Cardiac fibroblast (primary cell): ENCODE data around the gene CLSTN2.

Experiments
- DNase-seq, 2 donors: peaks; one replicate each; pipeline versions ENCODE4 v3.0.0 to v3.0.0-alpha.2; 2010; ENCODE audit warnings: low read depth in 2 of 2
- H3K4me3 ChIP-seq, 2 donors: replicated peaks in 1 of 2; 1 replicate in 1 of 2; 2 replicates in 1 of 2; pipeline ENCODE4 v1.5.1; 2011; ENCODE audit warnings: low read depth in 2 of 2, low read length in 2 of 2, mild to moderate bottlenecking in 2 of 2, moderate library complexity in 1 of 2
- TF ChIP-seq, protein P1 (sequence below): IDR thresholded peaks from one replicate; pipeline ENCODE4 v1.5.1; 2011; ENCODE audit warnings: low read depth, mild to moderate bottlenecking, low read length, inconsistent platforms

CLSTN2 gene

DNA sequence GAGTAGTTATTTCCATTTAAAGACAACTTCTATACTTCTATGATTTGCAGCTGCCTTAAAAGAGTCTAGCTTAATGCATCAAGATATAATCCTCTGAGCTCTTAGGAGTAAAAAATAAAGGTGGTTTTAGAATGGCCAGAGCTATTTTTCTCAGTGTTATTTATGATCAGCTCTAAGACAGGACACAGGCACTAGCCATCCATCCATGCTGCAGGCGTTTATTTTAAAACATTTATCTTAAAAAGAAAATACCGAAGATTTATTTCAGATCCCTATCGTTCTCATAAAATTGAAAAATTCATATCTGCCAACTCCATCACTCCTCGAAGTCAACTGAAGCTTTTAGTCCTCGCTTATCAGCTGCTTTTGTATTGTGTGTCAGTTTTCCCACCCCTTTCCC, 243.5 kb downstream of the CLSTN2 start:
- no peak overlapping the region for H3K4me3 ChIP-seq
- DNase-seq = no peak
- TF ChIP-seq, protein P1, sequence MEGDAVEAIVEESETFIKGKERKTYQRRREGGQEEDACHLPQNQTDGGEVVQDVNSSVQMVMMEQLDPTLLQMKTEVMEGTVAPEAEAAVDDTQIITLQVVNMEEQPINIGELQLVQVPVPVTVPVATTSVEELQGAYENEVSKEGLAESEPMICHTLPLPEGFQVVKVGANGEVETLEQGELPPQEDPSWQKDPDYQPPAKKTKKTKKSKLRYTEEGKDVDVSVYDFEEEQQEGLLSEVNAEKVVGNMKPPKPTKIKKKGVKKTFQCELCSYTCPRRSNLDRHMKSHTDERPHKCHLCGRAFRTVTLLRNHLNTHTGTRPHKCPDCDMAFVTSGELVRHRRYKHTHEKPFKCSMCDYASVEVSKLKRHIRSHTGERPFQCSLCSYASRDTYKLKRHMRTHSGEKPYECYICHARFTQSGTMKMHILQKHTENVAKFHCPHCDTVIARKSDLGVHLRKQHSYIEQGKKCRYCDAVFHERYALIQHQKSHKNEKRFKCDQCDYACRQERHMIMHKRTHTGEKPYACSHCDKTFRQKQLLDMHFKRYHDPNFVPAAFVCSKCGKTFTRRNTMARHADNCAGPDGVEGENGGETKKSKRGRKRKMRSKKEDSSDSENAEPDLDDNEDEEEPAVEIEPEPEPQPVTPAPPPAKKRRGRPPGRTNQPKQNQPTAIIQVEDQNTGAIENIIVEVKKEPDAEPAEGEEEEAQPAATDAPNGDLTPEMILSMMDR = no peak

DNA sequence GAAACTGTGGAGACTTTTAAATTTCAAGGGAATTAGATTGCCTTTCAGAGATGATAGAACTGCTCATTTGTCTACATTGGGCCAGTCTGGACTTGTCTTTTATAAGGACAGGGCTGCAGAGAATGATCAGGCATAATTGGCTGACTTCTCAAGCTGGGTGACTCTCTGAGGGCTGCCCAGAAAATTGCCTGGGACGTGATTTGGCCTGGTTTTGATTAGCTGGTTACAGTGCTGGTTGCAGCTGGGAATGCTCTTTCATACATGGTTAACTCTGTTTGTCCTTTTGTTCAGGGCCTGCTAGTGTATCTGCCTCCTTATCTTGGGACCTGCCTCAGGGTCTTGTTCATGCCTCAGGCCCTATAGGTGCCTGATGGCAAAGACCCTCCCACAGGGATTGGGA, 245.6 kb downstream of the CLSTN2 start:
- H3K4me3 ChIP-seq = no peak overlapping the region
- TF ChIP-seq, protein P1 = no peak
- no peak for DNase-seq

DNA sequence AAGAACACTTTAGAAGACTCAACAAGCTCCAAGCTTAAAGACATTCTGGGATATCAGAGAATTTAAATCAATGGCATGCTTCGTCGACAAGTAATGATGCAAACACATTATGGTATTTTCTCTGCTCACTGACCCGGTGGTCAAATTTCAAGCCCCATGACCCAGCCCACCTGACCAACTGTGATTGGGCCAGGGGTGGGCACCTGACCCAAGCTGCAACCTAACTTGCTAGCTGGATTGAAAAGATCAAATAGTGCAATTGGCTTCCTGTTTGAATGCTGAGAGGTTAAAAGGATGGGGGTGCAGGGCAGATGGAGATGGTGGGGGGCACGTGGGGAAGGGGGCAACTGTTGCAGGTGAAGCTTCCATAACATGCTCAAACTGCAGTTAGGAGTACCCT, 250.4 kb downstream of the CLSTN2 start:
- no peak overlapping the region for H3K4me3 ChIP-seq
- TF ChIP-seq, protein P1 = no peak
- DNase-seq = no peak

DNA sequence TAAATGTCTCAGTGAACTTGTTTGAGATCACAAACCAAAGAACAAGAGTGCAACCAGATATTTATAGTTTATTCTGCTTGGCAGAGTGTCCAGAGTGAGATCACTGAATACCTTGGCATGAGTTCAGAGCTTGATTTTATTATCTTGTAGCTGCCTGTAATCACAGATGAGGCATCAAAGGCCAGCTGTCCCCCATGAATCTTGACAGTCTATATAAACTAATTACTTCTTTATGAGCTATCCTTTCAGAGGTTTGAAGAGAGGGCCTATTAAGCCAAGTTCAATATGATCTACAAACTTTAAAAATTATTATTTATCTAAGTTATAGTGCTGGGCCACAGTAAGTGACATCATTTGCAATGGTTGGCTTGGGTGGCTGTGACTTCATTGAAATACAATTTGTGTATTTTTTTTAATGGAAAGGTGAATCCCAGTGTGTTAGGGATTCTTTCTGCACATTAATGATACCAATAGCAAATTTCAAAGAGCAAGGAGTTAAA, 251.5 kb downstream of the CLSTN2 start:
- TF ChIP-seq, protein P1 = no peak
- peak; percentile 30 to 66 for DNase-seq
- H3K4me3 ChIP-seq = no peak overlapping the region

DNA sequence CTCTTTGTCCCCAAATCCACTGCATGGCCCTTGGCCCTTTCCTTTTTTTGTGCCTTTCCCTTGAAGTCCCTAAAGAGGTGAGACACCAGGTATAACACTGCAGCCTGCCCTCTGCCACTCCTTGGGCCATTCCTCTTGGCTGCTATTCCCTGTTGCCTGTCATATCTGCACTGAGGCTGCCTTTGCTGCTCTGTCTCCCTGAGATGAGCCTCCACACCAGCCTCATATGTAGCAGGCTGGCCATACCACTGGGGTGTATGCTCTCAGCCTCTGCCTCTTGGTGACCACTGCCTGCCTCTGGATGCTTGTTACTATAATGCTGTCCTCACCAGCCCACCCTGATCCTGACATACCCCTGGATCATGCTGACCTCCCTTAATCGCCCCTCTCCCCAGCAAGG, 252.0 kb downstream of the CLSTN2 start:
- no peak for DNase-seq
- TF ChIP-seq, protein P1 = no peak
- H3K4me3 ChIP-seq = no peak overlapping the region

DNA sequence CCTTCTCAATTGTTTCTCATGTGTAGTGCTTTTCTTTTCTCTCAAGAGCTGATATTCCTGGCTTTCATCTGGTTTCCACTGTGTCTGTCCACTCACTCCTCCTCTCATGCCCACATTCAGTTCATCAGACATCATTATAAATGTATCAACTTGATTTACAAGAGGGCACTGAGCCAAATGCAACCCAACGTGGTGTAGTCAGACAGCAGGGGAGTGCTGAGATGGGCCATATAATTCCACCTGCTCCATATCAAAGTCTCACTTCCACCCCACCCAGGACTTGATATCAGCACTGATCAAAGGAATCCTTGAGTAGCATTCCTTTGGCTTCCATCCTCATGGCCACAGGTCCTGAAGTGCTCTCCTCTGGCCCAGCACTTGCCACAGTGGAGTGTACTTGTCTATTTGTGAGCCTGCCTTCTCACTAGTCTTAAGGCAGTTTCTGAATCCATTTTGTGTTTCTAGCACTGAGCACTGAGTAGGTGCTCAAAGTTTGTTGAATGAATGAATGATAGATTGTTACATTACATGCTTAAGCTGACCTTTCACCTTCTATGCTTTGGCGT, 252.8 kb downstream of the CLSTN2 start:
- no peak for DNase-seq
- TF ChIP-seq, protein P1 = no peak
- H3K4me3 ChIP-seq = no peak overlapping the region

DNA sequence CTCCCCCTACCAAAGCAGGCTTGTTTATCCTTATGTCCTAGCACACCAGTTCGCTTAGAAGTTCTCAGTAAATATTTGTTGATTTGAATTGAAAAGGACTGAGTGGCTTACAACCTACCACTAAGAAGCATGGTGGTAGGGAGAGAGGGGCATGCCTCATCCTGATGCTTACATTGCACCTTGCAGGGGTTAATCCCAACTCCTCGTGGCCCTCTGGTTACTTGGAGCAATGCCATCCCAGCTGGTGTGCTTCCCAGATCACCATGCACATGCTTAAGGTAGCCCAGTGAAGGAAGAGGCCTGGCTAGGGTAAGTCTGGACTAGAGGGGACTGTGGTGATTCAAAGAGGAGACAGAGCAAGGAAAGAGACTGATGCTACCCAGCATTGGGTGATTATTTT, 253.3 kb downstream of the CLSTN2 start:
- TF ChIP-seq, protein P1 = no peak
- H3K4me3 ChIP-seq = no peak overlapping the region
- DNase-seq = no peak
